ENCODE data around the gene TBX15.

Gene TBX15

DNA sequence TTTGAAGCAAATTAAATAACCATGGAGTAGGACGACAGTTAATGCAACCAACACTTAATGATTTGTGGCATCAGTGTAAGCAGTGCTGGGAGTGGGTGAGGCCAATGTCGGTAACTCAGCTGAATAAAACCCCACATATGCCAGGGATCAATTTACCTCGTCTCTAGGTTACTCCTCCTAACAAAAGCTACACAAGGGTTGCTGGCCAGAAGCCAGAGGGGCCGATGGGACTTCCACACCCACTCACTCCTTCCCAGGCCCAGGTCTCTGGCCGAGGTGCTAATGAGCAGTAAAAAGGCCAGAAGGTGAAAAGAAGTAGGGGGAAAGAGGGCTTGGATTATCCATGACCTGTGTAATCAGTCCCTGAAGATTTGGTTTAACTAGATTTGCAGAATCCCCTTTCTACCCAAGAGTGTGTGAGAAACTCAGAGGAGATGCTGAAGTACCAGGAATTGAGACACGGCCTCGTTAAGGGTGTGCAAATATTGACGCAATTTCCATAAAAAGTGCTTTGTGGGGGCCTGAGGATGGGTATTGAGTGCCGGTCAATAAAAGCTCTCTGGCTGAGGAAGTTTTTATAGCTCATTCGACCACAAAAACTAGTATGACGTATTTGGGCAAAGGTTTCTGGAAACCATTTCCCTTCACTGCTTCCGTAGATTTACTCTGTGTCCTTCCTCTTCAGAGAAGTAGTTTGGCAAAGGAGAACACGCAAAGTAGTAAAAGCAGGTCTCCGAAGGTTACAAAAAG, 145.5 kb downstream of the TBX15 start:
- no peak overlapping the region for H3K4me3 ChIP-seq (ENCODE audit: low read depth, low read length)
- TF ChIP-seq, protein P1, sequence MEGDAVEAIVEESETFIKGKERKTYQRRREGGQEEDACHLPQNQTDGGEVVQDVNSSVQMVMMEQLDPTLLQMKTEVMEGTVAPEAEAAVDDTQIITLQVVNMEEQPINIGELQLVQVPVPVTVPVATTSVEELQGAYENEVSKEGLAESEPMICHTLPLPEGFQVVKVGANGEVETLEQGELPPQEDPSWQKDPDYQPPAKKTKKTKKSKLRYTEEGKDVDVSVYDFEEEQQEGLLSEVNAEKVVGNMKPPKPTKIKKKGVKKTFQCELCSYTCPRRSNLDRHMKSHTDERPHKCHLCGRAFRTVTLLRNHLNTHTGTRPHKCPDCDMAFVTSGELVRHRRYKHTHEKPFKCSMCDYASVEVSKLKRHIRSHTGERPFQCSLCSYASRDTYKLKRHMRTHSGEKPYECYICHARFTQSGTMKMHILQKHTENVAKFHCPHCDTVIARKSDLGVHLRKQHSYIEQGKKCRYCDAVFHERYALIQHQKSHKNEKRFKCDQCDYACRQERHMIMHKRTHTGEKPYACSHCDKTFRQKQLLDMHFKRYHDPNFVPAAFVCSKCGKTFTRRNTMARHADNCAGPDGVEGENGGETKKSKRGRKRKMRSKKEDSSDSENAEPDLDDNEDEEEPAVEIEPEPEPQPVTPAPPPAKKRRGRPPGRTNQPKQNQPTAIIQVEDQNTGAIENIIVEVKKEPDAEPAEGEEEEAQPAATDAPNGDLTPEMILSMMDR (IDR thresholded peaks at IDR 0.05; ENCODE audit: low read depth, low read length, missing control alignments): no peak
- in situ Hi-C loops (cut with HindIII; ENCODE audit: low sequenced_read_pairs): no loop called here
- DNase-seq (ENCODE audit: low read depth): no peak

DNA sequence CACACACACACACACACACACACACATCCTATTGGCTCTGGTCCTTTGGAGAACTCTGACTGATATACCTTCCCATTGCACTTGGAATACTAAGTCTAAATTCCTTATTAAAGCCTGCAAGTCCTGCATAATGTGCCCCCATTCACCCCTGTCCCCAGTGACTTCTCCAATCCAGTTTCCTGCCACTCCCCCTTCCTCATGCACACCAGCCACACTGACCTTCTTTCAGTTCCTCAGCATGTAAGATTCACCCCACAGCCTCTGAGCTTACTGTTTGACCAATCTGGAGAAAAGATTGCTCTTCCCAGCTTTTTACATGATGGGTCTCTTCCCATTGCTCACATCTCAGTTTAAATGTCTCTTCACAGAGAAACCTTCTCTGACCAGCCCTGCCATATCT, 146.6 kb downstream of the TBX15 start:
- TF ChIP-seq, protein P1 (IDR thresholded peaks at IDR 0.05; ENCODE audit: low read depth, low read length, missing control alignments): no peak

More for the DNA sequence above, 146.6 kb downstream of the TBX15 start:
- no peak overlapping the region for H3K4me3 ChIP-seq (ENCODE audit: low read depth, low read length)
- in situ Hi-C loops (cut with HindIII; ENCODE audit: low sequenced_read_pairs): no loop called here
- no peak for DNase-seq (ENCODE audit: low read depth)

All from astrocyte of the cerebellum (primary cell).